ENCODE measurements around the gene TAF11L5.
"Not testable (repeated sequence)": the region's sequence is repeated elsewhere in the genome, so short reads cannot be mapped to it uniquely, and the experiment has no call there.

DNA sequence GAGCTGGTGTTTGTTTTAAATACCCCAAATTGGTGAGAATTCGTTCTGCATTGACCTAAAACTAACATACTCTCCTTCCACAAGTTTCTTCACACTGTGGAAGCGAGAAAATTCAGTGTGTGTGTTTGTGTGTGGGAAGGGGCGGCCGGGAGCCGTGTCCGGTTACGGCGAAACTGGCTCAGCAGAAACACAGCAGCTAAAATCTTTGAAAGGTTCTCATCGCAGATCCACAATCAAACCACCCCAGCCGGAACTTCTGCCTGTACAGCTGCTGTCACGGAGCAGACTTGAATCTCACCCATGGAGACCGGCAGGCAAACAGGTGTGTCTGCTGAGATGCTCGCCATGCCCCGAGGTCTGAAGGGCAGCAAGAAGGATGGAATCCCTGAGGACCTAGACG is 7.0 kb upstream of the TAF11L5 start, which contains the start of gene TAF11L3:
- TF ChIP-seq, protein P1, sequence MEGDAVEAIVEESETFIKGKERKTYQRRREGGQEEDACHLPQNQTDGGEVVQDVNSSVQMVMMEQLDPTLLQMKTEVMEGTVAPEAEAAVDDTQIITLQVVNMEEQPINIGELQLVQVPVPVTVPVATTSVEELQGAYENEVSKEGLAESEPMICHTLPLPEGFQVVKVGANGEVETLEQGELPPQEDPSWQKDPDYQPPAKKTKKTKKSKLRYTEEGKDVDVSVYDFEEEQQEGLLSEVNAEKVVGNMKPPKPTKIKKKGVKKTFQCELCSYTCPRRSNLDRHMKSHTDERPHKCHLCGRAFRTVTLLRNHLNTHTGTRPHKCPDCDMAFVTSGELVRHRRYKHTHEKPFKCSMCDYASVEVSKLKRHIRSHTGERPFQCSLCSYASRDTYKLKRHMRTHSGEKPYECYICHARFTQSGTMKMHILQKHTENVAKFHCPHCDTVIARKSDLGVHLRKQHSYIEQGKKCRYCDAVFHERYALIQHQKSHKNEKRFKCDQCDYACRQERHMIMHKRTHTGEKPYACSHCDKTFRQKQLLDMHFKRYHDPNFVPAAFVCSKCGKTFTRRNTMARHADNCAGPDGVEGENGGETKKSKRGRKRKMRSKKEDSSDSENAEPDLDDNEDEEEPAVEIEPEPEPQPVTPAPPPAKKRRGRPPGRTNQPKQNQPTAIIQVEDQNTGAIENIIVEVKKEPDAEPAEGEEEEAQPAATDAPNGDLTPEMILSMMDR (IDR thresholded peaks at IDR 0.05): not testable (repeated sequence)
- TF ChIP-seq POLR2A (IDR thresholded peaks at IDR 0.05): not testable (repeated sequence)

Data from breast epithelium (tissue), 3 donors.